ENCODE results near the gene ZDHHC8.

ZDHHC8 gene

DNA sequence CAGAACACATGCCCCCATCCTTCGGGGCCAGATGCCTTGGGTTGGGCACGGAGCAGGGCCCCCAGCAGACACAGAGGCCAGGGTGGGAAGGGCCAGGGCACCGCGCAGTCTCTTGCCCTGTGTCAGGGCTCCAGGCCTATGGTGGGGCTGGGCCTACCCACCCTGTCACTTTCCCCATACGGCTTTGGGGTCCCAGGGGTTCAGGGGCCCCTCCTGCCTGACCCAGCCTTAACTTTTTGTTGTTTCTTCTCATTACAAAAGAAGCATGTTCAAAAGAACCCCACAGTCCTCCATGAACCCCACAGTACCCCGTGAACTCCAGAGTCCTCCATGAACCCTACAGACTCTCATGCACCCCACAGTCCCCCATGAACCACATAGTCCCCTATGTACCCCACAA is 52.2 kb downstream of the ZDHHC8 start:
- DNase-seq, result no peak

DNA sequence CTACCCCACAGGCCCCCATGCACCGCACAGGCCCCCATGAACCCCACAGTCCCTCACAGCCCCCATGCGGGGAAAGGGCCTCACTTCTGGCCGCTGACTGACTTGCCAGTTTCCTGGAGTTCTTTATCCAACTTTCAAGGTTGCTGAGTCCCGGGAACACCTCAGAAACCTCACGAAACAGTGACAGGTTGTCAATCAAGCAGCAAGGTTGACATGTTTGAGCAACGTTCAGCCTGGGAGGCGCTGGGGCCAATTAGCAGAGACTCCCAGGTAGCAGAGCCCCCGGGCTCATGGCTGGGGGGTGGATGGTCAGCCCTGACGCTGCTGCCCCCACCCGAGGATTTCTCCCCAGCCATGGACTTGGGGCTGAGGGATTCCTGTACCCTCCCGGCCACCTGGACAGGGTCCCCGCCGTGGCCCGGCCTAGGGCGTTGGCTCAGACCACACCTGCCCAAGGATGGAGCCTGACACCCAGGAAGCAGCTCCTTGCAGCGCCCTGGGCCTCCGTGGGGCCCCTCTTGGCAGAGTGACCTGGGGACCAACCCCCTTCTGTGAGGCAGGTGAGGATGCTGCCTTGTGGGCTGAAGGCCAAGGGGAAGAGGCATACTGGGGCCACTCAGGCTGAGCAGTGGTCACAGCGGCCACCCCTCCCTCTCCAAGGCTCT is 53.0 kb downstream of the ZDHHC8 start:
- DNase-seq, result no peak

DNA sequence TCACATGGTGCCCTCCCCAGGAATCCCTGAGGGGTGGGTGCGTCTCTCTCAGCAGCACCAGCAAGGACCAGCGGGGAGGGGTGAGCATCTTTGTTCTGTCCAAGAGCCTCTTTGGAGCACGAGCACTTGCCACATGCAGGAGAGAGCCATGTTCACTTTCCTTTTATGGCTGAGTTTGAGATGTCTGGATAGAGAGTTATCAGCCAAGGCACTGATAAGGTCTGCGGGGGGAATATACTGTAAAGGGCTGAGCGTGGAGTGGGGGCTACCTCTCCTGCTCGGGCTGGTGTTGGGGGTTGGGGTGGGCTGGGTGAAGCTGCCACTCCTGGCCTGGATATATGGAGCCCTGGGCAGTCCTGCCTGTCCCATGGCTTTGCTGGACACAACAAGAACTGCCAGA is 54.1 kb downstream of the ZDHHC8 start:
- DNase-seq, result no peak

DNA sequence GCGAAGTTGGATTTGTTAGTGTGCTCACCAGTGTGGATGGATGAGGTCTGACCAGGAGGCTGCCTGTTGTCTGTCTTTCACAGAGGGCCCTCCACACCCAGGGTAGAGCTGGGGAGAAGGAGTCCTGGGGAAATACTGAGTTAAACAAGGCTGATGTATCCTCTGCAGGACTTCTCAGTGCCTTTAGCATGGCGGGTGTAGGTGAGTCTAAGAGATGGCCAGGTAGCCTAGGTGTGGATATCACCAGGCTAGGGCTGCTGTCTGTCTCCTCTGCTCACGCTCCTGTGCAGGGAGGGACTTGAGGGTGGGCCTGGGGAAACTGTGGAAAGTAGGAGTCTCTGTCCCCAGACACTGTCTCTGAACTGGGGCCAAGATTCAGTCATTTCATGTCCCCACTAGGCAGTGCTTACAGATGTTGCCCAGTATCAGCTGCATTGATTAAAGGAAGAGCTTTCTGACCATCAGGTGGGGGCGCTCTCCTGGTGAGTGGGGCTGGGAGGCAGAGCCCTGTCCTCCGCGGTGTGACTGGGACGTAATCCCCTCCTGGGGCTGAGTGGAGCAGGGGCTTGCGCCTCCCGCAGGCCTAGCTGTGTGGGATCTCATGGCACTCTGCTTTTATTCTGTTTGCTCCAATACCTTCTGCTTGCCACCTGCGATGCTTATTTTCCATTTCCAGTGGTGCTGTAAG is 54.7 kb downstream of the ZDHHC8 start:
- no peak for DNase-seq

DNA sequence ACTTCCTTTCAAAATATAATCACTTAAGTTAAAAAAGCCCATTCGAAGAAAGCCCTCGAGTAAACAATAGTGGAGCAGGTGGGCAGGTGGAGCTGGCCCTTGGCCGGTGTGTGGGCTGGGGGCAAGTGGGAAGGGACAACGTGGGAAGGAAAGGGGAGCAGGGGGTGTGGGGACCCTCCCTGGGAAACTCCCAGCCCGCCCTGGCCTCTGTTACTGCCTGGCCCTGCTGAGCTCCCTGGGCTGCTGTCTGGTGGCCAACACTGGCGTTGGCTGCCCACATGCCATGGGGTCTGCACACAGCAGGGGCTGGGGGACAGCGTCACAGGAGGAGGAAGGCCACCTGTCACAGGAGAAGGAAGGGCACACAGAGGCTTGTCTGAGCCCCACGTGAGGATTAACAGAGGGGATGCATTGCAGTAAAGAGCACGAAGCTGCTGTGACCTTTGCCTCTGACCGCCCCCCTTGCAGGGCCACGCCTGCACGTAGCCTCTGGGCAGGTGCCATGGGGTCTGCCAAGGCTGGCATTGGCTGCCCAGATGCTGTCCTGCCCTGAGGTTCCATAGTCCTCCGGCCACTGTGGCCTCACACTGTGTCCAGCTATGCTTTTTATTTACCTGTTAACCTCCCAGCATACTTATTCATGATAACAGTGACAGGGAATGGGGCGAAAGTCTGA is 55.4 kb downstream of the ZDHHC8 start:
- no peak for DNase-seq

DNA sequence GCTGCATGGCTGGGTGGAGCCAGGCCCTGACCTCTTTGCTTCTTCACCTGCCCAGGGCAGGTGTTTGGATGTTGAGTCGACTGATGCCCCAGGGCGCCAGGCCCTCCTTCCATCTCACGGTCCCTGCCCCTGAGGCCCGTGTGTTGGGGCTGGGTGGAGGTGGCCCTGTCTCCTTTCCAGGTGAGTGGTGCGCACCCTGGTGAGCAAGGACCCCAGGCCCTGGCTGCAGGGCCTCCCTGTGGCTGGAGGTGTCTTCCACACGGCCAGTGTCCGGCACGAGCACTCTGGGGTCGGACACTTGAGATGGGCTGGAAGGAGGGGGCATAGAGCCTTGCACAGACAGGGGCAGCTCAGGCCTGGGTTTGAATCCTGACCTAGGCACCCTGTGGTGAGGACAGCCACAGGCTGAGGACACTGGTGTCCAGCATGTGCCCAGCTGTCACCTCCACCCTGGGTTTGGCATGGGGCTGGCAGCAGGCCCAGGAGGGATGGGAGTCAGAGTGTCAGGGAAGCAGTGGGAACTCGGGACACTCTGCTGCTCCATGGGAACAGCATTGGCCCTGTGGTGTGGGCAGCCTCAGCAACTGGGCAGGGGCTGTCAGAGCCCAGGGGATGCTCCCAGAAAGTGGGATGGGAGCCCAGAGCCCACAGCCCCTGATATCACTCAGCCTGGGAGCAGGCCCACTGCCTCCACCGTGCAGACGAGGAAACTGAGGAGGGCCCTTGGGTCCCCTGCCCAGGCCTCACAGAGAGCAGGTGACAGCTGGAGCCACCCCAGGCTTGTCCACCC is 56.4 kb downstream of the ZDHHC8 start:
- DNase-seq, result no peak

DNA sequence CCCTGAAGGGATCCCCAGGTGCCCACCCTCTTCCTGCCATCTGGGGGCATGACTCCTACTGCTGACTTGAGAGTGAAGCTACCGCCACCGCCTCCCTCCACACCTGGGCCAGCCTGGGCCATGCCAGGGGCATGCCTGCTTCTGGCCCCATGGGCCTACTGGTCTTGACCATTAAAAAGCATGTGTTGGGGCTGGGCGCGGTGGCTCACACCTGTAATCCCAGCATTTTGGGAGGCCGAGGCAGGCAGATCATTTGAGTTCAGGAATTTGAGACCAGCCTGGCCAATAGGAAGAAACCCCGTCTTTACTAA is 56.9 kb downstream of the ZDHHC8 start:
- no peak for DNase-seq

DNA sequence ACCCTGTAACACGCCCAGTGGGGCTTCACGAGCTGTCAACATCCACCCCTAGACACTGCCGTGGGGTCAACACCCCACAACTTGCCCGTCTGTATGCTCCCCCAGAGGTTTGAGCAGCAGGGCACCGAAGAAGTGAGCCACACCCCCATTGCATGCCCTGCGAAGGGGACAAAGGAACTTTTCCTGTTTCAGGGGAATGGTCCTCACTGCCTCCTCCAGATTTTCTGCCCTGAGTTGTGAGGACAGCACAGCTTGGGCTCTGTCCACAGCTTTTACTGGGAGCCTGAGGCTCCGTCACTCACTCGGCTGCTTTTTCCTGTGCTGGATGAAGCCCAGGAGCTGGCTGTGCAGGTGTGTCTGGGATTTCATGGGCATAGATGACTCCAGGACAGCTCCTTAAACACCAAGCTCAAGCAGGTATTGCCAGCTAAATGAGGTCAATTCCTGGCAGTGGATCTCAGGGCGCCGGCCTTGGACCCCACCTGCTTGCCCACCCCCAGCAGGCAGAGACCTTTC is 59.5 kb downstream of the ZDHHC8 start:
- DNase-seq, result no peak

DNA sequence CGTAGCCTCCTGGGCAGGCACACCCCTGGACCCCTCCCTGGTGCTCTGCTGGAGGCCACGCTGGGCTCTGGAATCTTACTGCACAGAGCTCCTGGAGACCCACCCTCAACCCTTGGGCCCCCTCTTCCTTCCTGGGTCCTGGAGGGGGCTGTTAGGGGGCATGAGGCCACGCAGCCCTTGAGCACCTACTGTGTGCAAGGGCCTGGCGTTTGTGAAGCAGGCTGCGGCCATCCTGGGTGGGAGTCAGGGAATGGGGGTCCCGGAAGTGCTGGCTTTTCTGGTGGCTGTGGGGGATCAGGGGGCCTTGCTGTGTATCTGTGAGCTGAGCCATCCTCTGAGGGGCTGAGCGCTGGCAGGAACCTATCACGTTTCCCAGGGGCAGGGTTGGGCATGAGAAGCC is 60.2 kb downstream of the ZDHHC8 start:
- DNase-seq, result no peak

DNA sequence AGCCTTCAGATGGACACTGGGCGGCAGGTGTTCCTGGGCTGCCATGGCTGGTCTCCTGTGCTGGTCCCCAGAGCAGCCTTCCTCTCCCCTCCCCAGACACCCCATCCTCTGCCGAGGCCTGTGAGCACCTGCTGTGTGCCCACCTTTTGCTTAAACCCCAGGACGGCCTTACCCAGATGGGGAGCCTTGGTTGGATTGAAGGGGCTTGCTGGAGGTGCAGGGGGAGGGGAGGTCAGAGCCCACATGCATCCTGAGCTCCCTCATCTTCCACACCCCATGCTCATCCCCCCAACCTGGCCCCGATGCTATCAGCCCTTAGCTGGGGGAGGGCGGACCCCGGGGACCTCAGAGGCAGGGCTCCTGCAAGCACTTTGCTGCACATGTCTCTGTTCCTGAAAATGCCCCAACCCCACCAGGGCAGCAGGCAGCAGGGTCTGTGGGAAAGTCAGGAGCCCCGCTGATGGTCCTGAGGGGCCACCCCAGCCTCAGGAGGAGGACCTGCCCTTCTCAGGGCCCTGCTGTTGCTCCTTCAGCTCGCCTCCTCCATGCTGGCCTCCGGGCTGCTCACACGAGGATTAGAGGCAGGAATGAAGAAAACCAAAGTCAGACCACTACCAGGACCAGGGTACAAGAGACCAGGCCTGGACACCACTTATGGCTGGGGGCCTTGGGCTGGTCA is 60.8 kb downstream of the ZDHHC8 start:
- no peak for DNase-seq

DNA sequence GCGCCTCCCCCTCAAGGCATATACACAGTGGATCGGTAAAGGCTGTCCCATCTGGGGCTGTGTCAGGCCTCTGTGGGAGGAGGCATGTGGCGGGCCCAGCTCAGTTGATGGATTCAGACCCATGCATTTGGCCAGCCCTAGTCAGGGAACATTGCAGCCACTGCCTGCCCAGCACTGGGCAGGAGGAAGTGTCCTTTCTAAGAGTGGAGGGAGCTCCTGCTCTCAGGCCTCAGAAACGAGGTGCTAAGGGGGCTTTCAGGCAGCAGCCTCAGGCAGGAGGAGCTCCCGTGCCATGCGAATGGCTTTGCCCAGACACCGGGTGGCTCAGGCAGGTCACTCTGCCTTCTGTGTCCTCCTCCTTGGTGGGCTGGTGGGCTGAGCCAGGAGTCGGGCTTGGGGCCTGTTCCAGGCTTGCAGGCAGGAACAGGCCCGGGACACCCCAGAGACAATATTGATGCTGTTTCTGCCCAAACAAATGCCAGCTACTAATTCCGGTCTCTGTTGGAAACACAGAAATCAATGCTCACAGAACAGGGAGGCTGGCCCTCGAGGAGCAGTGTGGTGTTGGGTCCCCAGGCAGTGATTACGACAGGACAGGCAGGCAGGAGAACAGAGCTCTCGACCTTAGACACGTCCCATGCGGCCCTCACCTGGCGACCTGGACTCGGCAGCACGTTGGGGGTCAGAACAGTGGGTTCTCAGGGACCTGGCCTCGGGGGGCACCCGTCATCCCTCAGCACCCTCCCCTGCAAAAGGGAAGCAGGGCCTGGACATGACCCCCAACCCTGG is 61.6 kb downstream of the ZDHHC8 start:
- no peak for DNase-seq

DNA sequence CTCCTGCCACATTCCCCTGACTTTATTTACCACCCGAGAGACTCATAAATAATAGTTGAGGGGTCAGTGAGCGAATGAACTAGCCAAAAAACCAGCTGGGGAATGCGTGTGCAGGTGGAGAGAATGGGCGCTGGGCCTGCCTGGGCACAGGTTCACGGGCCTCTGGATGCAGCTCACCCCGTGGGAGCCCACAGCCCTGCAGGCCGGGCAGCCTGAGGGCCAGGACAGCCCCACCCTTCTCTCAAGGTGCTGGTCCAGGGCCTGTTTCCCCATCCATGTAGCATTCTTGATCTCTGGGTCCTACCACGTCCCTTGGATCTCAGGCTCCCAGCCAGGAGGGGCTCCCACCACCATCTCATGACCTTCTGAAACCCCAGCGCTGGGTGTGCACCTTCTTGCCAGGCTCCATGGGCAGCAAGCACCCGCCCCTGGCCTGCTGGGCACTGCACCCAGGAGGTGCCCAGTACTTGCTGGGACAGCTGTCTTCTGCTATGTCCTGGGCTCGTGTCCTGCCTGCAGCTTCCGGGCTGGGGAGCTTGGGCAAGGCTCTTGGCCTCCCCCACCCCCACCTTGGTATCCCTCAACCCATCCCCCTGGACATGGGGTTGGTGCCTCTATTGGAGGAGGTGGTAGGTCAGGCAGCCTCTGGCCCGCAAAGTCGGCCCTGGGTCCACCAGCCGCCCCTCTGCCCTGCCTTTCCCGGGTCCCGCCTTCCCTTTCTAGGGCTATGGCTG is 62.3 kb downstream of the ZDHHC8 start:
- DNase-seq, result no peak

DNA sequence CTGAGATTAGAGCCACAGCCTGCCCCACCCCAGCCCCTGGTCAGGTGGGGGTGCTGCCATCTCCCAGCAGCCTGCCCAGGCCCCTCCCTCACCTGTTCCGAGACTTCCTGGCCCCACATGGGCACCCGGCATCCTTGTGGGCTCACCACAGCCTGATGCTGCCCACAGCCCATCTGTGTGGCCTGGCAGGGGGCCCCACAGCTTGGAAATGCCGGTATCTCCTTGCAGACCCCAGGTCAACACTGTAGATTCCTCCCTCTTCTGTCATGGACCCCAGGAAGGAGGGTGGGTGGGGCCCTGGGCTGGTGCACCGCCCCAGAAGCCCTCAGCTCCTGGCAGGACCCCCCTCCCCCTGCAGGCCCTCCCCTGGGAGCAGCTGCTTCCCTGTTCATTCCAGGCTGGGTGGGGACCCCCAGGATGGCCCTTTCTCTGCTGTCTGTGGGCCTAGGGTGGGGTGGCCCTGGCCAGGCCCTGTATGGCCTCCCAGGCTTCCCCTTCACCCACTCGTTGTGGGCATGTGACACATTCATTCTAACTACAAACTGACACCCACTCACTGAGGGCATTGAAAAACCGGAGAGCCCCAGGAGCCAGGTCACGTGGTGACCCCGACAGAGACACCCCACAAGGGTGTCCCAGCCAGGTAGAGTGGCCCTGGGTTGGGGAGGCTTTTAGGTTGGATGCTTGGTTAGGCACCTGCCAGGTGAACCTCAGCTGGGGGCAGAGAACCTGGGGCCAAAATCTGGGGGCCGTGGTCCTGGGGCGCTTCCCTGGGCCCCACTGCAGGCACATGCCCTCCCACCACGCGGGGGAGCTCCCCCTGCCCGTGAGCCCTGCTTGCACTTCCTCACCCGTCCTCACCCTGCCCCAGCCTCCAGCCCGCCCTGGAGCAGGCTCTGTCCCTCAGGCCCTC is 63.3 kb downstream of the ZDHHC8 start:
- no peak for DNase-seq

DNA sequence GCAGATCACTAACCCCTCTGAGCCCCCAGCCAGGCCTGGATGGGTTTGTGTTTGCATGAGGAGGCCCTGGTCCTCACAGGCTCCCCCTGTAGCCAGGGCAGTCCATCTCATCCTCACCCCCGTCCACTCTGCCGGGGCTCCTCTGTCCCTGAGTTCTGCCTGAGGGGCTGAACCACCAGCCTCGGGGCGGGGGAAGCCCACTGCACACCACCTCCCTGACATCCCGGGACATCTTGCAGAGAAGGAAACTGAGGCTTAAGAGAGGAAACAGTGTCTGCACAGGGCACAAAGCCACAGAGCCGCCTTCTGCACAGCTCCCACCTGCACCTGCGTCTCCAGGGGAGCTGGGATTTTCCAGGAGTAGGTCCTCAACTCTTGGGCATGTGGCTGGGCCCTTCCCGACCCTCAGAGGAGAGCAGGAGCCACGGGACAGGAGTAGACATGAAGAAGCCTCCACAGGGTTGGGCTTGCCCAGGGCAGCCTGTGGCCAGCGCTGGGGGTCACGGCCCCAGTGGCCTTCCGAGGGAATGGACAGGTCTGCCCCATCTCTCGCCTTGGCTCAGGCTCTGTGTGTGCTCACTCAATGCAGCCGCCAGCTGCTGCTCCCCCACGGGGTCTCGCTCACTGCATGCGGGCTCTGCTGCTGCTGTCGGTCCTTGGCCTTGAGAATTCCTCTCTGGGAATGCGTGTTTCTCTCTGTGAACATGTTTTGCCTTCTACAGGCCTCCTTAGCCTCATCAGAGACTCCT is 64.7 kb downstream of the ZDHHC8 start:
- DNase-seq, result no peak

Measured in right forelimb (tissue), 1 donor.